ENCODE results near the gene ENPP6. TPM values are rescaled to one million over a fixed set of nuclear protein-coding genes. Genes with fewer than 3 reads are reported as not detected.

ENPP6 gene
- total and polyA plus RNA-seq, 2 donors (not counting 1 experiment from before 2014, with no cell fraction given): 0.01 TPM; not detected in 1

DNA sequence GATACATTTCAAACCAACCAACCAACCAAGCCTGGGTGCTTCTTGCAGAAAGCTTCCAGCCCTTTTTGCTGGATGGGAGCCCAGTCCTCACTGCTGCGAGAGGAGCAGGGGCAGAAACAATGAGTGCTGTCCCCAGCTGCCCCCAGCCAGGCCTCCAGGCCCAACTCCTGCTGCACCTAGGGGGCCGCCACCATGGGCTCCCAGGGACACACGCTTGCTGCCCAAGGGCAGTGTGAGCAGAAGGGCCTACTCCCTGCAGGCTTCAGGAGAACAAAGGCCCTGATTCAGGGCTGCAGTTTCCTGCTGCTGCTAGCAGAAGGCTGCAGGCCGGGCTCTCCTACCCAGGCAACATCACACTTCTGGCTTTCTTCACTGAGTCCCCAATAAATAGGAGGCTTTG, 37.7 kb upstream of the ENPP6 start:
- Histone ChIP-seq H3K9ac (ENCODE audit: low read length) (no peak overlapping the region), H3K9me3 (ENCODE audit: control extremely low read depth in 1 of 3, control insufficient read depth in 2 of 3, insufficient read depth in 1 of 3, low read length in 2 of 3) (peaks cover 0 to 8% (median 0%) of the 10 kb centered on the region in 3 donors), H4K20me1 (ENCODE audit: control insufficient read depth, insufficient read depth, low read length, poor library complexity, severe bottlenecking) (no peaks in the 10 kb centered on the region), H3K4me2 (replicated peaks; ENCODE audit: low read depth, low read length, poor library complexity, severe bottlenecking) (no peak overlapping the region), H2AFZ (ENCODE audit: insufficient read depth, low read depth, low read length, poor library complexity, severe bottlenecking) (no peak overlapping the region), H3K4me1 (ENCODE audit: control insufficient read depth in 2 of 2, insufficient read depth in 2 of 2, low read length in 2 of 2) (no peaks in the 10 kb centered on the region), H3K36me3 (replicated peaks in 1 of 2; ENCODE audit: control extremely low read depth in 1 of 2, control insufficient read depth in 1 of 2, extremely low read depth in 1 of 2, insufficient read depth in 2 of 2, low read length in 1 of 2) (no peaks in the 10 kb centered on the region), H3K4me3 (ENCODE audit: control extremely low read depth in 1 of 5, extremely low read depth in 1 of 5, insufficient read depth in 1 of 5, low read depth in 2 of 5, low read length in 4 of 5) (no peak overlapping the region), H3K27me3 (replicated peaks in 1 of 4; ENCODE audit: control extremely low read depth in 1 of 4, control insufficient read depth in 3 of 4, insufficient read depth in 4 of 4, low read length in 3 of 4) (peaks cover 0 to 3% (median 0%) of the 10 kb centered on the region in 4 experiments), H3K27ac (ENCODE audit: low read length in 2 of 2) (no peak overlapping the region), H3K79me2 (ENCODE audit: control insufficient read depth, insufficient read depth, low read length) (no peaks in the 10 kb centered on the region)
- Mint-ChIP-seq H3K27ac (no peak overlapping the region), H3K9me3 (ENCODE audit: insufficient read depth) (no peaks in the 10 kb centered on the region), H3K27me3 (no peaks in the 10 kb centered on the region), H3K4me3 (no peak overlapping the region), H3K4me1 (no peaks in the 10 kb centered on the region)
- ChIA-PET CTCF (interaction anchor here (2.4 kb wide), 1 partner anchor 9 kb away, joined by 7 read pairs; no protein-coding TSS in a partner anchor), POLR2A (no interaction called here)
- TF ChIP-seq, protein P1, sequence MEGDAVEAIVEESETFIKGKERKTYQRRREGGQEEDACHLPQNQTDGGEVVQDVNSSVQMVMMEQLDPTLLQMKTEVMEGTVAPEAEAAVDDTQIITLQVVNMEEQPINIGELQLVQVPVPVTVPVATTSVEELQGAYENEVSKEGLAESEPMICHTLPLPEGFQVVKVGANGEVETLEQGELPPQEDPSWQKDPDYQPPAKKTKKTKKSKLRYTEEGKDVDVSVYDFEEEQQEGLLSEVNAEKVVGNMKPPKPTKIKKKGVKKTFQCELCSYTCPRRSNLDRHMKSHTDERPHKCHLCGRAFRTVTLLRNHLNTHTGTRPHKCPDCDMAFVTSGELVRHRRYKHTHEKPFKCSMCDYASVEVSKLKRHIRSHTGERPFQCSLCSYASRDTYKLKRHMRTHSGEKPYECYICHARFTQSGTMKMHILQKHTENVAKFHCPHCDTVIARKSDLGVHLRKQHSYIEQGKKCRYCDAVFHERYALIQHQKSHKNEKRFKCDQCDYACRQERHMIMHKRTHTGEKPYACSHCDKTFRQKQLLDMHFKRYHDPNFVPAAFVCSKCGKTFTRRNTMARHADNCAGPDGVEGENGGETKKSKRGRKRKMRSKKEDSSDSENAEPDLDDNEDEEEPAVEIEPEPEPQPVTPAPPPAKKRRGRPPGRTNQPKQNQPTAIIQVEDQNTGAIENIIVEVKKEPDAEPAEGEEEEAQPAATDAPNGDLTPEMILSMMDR (IDR thresholded peaks at IDR 0.05): no peak
- TF ChIP-seq EZH2 (IDR thresholded peaks at IDR 0.05; ENCODE audit: borderline replicate concordance, insufficient read depth, low read depth, low read length, poor library complexity, severe bottlenecking): no peak
- ATAC-seq (ENCODE audit: low read depth): no peak
- intact Hi-C loops (cut with micrococcal nuclease): no loop called here
- WGBS (ENCODE audit: insufficient coverage): 97% methylated on average over 3 of the region's 4 CpGs
- no peak for DNase-seq

DNA sequence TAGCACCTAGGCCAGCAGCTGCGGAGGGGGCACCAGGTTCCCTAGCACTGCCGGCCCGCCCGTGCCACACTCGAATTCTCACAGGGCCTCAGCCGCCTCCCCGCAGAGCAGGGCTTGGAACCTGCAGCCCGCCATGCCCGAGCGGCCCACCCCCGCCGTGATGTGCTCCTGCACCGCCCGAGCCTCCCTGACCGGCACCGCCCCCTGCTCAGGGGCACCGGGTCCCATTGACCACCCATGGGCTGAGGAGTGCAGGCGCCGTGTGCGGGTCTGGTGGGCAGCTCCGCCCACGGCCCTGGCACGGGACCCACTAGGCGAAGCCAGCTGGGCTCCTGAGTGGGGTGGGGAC, 35.4 kb upstream of the ENPP6 start:
- Mint-ChIP-seq H3K27me3 (peaks cover 3% of the 10 kb centered on the region), H3K4me3 (no peak overlapping the region), H3K27ac (no peak overlapping the region), H3K4me1 (no peaks in the 10 kb centered on the region), H3K9me3 (ENCODE audit: insufficient read depth) (no peaks in the 10 kb centered on the region)
- no peak for DNase-seq
- Histone ChIP-seq H3K9ac (ENCODE audit: low read length) (no peak overlapping the region), H4K20me1 (ENCODE audit: control insufficient read depth, insufficient read depth, low read length, poor library complexity, severe bottlenecking) (no peaks in the 10 kb centered on the region), H3K27ac (ENCODE audit: low read length in 2 of 2) (no peak overlapping the region), H3K79me2 (ENCODE audit: control insufficient read depth, insufficient read depth, low read length) (no peaks in the 10 kb centered on the region), H3K27me3 (replicated peaks in 1 of 4; ENCODE audit: control extremely low read depth in 1 of 4, control insufficient read depth in 3 of 4, insufficient read depth in 4 of 4, low read length in 3 of 4) (peaks cover 0 to 2% (median 0%) of the 10 kb centered on the region in 4 experiments), H3K9me3 (ENCODE audit: control extremely low read depth in 1 of 3, control insufficient read depth in 2 of 3, insufficient read depth in 1 of 3, low read length in 2 of 3) (peaks cover 0 to 8% (median 0%) of the 10 kb centered on the region in 3 donors), H3K4me1 (ENCODE audit: control insufficient read depth in 2 of 2, insufficient read depth in 2 of 2, low read length in 2 of 2) (no peaks in the 10 kb centered on the region), H3K4me3 (ENCODE audit: control extremely low read depth in 1 of 5, extremely low read depth in 1 of 5, insufficient read depth in 1 of 5, low read depth in 2 of 5, low read length in 4 of 5) (no peak overlapping the region), H3K36me3 (replicated peaks in 1 of 2; ENCODE audit: control extremely low read depth in 1 of 2, control insufficient read depth in 1 of 2, extremely low read depth in 1 of 2, insufficient read depth in 2 of 2, low read length in 1 of 2) (no peaks in the 10 kb centered on the region), H2AFZ (ENCODE audit: insufficient read depth, low read depth, low read length, poor library complexity, severe bottlenecking) (no peak overlapping the region), H3K4me2 (replicated peaks; ENCODE audit: low read depth, low read length, poor library complexity, severe bottlenecking) (no peak overlapping the region)
- POLR2A ChIA-PET: no interaction called here
- no peak for ATAC-seq (ENCODE audit: low read depth)
- intact Hi-C loops (cut with micrococcal nuclease): no loop called here
- CTCF ChIA-PET: interaction anchor here (2.4 kb wide), 1 partner anchor 11 kb away, joined by 7 read pairs; no protein-coding TSS in a partner anchor
- 89% methylated on average over 17 of the region's 24 CpGs for WGBS (ENCODE audit: insufficient coverage)
- TF ChIP-seq, protein P1 (IDR thresholded peaks at IDR 0.05): no peak
- no peak for TF ChIP-seq EZH2 (IDR thresholded peaks at IDR 0.05; ENCODE audit: borderline replicate concordance, insufficient read depth, low read depth, low read length, poor library complexity, severe bottlenecking)
